GM18861 (cell line): ENCODE measurements around the gene GIMAP6.
"Not testable (repeated sequence)": the region's sequence is repeated elsewhere in the genome, so short reads cannot be mapped to it uniquely, and the experiment has no call there.

Experiments used
- ATAC-seq: cut with Tn5 transposase; IDR thresholded peaks from one replicate; pipeline ENCODE4 v1.9.1; 2021; ENCODE audit not compliant: unreplicated experiment

The GIMAP6 gene

DNA sequence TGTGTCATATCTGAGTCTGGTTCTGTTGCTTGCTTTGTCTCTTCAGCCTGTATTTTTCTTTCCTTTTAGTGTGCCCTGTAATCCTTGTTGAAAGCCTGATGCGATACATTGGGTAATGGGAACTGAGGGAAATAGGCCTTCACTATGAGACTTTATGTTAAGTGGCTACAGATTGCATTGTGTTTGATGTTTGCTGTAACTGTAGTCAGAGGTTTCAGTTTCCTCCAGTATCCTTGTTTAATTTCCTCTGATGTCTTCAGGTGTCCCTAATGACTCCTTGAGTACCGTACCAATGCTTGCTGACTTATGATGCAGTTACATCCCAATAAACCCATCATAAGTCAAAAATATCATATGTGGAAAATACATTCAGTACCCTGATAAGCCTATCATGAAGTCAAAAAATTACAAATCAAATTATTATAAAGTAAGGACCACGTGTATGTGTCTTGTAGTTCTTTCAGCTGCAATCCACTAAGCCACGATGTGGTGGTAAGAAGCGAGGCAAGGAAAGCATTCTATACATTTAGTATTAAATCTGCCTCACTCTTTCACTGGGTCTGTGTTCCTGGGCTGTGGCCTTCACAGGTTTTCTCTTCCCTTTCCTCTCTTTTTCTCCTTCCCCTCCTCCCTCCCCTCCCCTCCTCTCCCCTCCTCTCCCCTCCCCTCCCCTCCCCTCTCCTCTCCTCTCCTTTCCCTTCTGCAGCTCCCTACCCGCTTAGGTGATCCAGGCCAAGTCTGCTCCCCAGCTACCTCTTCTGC, 13.3 kb upstream of the GIMAP6 start:
- ATAC-seq: no peak

DNA sequence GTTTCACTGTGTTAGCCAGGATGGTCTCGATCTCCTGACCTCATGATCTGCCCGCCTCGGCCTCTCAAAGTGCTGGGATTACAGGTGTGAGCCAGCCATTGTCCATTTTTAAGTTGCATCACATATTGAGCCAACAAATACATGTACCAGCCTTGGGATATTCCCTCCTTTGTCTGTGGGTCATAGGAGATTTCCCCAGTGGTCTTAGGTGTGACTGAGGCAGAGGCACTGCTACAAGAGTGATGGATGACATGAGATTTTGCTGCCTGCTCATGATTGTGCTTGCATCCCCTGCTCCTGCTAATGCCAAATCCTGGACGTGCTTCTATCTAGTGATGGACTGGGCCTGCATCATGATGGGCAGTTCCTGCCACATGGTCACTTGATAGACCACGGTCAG, 10.7 kb upstream of the GIMAP6 start:
- ATAC-seq: no peak

DNA sequence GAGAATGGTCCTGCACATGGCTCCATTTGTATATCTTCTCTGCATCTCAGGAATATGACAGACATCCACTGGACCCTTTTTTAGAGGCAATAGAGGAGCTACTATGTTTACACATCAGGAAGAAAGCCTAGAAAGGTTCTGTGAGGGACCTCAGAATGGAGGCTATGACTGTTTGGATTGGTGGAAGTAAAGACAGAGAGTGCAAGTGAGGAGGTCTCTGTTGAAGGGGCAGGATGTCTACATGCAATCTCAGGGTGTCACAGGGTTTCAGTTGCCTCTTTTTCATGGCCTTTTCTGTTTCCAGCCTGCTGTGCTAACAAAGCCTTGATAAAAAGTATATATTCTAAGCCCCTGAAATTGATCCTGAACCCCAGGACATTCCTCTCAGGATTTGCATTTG, 9.7 kb upstream of the GIMAP6 start:
- no peak for ATAC-seq

DNA sequence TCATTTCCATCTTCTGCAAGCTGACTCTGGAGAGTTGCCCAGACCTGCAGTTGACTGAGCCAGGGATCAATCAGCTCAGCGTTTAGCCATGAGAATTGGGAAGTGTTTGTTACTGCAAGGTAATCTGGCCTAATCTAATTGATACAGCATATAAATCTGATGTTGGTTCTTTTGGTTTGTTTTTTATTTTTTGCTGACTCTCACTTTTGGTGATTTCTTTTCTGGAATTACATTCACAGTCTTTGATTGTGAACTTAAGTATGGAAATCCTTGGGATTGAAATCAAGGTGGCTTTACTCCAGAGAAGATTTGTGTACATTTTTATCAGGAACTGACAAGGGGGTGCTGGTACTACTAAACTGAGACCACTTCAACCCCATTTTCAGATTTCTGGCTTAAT, 1.7 kb upstream of the GIMAP6 start:
- ATAC-seq: no peak

DNA sequence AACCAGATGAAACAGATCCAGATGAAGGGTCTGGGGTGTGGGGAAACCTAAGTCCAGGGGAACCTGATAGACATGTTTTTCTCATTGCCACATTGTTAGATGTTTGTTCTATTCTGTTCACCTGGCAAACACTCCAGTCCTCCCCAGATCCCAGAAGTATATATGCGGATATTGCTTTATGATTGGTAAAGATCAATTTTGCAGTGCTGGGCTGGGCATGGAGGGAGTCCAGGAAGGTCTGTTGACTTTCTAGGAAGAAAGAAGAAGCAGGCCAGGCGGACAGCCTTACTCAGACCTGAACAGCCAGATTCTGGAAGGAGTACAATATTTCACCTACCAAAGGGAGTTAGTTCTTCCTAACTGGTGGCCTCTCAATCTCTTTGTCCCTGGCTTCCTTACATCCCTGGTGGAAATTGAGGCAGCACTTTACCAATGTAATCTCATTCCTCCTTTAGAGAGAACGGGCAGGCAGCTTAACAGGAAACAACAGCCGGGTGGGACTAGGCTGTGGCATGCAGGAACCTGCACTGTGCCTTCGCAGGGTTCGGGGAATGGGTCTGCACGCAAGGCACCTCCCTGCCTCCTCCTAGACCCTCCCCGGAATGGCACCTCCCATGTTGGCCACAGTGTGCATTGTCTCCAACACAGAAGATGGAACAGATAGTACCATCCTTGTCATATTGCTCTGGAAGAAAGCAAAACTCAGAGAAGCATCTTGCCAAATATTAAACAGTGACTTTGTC, 930 bp downstream of the GIMAP6 start:
- no peak for ATAC-seq

DNA sequence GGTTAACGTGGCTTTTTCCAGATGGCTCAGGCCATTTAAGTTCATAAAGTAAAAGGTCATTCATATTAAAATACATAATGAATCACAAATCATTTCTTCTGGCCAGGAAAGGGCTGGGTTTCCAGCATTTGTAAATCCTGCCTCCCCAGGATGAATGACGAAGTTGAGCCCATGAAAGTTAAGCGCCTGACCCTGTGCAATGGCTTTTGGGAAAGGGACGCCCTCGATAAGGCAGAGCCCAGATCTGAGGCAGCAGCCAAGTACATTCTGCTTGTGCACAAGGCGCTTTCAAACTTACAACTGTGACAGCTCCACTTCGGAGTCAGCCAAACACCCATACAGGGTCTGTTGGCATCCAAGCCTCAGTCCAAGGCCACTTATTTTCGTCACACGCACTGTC, 2.8 kb downstream of the GIMAP6 start:
- no peak for ATAC-seq

DNA sequence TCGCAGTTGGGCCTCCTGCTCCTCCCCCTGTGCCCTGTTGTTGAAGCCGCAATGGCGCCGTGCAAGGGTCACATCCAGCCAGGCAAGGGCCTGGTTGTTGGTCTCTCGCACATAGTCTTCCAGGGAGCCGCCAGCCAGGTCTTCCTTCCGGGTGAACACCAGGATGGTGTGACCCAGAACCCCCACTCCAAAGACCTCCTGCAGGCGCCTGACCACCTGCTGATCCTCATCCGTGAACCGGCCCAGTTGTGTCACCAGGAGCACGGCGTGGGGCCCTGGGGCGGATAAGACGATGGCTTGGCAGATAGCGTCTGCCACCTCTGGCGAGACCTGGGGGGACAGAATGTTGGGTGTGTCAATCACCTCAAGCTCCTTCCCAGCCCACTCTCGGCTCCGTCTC, 4.2 kb downstream of the GIMAP6 start:
- no peak for ATAC-seq

DNA sequence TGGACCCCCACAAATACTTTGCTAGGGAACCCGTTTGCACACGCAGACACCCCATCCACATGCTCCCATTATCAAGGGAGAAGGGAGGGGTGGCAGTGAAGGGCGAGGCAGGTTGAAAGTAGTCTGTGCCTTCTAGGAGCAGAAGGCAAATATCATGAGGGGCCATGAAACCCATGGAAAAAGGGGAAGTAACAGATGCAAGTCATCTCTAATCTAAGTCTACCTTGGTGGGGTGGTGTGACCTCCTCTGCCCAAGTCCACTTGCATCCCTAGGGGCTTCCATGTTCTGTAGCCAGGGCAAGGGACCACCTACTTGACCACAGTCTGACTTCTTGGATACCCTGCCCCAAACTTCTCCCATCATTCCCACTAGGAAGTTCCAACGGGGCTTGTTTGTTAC, 5.5 kb downstream of the GIMAP6 start:
- no peak for ATAC-seq

DNA sequence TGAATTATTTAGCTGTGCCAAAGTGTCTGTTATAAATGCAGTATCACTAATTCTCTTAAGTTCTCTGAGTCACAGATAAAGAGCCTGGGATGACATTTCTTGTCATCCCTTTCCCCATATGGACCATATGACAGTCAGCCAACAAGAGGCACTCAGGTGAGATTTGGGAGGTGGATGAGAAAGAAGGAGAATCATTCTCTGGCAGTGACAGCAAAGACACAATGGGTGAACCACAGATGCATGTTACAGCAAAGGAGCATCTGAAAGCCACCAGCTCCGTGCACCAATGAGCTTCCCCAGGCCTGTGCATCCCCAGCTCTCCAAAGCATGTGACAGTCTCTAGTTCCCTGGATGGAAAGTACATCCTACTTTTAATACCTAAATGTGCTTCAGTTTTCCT, 10.8 kb downstream of the GIMAP6 start:
- ATAC-seq: peak; percentile 20

DNA sequence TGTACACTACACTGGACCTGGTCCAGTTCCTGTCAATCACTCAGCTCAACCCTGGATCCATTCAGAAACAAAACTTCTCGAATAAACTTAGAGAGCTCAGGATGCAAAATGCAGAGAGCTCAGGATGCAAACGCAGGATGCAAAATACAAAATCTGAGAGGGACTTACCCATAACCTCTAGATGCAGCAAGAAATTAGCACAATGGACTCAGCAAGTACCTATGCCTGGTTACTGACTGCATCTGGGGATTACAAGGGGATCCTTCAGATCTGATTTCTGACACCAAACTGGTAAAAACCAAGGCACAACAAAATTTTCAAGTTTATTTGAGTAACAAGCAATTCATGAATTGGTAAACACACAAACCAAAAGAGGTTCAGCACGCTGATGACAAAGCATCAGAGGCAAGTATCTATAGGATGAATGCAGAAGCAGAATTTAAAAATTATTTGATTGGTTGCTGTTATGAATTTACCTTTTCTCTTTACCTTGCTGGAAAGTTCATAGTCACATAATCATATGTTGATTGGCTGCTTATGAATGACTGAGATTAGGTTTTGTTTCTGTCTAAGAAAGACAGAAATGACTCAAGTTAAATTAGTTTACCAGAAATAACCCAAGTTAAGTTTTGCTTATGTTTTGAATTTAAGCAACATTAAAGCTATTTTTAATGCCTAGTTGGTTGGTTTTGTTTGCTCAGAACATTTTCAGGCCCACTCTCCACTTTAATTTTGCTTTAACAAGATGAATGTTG, 11.4 kb downstream of the GIMAP6 start:
- peak; percentile 43 for ATAC-seq

DNA sequence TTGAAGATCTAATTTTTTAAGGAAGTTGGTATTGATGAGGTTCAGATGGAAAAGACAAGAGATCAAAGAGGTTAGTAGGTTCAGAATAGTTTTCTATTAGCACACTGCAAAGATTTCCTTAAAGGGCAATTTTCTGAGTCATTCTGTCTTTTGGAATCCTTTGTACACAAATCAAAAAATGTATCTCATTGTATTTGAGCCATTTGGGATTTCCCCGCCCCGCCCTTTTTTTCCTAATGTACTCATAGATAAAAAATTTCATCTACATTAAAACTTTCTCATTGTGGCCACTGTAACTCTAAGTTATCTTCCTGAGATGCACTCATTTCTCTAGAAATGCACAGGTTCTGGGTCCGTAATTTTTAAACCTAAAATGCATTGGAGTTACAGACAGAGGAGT, 12.1 kb downstream of the GIMAP6 start:
- no peak for ATAC-seq

DNA sequence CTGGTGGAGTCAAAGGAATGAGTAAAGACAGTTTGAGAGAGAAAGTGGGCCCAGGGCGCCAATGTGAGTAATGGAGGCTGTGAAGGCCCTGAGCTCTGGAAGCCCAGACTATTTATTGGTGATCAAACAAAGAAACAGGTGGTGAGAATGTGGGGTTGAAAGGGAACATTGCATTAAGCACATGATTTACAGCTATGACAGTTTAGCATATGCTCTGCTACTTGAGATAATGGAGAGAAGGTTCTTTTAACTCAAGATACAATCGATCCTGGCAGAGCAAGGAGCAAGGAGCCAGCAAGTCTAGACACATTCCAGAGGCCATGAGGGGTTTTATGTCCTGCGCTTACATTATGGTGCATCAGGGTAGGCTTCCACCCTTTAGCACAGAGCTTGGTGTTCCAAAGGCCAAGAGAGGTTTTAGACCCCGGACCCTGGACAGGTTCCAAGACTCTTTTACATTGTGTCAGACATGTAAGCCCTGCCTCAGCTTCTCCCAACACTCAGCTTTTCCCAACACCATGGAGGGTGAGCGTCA, 16.9 kb downstream of the GIMAP6 start:
- not testable (repeated sequence) for ATAC-seq

DNA sequence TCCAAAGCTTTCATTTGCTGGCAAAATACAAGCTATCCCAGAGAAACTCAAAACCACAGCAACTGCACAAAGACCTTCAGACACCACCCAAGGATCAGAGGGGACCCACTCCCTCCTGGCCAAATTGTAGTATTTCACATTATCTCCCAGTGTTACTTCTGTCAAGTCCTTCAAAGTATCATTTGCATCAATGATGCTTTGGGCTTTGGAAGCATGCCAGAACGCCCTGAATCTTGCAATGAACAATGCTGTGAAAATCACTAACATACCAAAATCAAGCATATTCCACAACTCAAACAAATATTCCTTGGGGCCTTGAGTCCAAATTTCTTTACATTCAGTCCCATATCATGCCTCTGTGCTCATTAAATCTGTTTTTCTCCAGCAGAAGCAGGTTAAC, 17.8 kb downstream of the GIMAP6 start:
- ATAC-seq: not testable (repeated sequence)

DNA sequence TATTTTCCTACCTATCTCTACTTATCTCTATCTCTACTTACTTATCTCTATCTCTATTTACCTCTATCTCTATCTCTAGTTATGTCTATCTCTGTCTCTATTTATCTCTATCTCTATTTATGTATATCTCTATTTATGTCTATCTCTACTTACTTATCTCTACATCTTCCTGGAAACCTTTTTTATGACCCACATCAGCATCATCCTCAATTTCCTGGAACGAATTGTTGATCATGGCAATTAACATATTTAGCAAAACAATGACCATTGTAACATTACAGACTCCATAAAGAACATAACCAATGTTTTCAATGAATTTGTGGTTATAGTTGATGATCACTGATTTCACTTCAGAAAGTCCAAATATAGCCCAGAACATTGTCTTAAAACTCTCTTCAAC, 18.3 kb downstream of the GIMAP6 start:
- no peak for ATAC-seq

DNA sequence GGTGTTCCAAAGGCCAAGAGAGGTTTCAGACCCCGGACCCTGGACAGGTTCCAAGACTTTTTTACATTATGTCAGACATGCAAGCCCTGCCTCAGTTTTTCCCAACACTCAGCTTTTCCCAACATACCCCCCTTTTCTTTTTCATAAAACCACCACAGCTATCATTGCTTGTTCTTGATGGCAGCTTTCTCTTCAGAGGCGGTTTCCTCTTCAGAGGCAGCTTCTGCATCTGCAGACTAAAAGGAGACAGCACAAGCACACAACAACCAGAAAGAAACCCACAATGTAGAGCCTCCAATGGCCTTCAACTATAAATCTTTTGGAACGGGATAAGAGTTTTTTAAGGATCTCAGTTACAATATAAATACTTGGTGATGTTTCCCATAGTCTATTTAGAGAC, 19.3 kb downstream of the GIMAP6 start:
- ATAC-seq: no peak

DNA sequence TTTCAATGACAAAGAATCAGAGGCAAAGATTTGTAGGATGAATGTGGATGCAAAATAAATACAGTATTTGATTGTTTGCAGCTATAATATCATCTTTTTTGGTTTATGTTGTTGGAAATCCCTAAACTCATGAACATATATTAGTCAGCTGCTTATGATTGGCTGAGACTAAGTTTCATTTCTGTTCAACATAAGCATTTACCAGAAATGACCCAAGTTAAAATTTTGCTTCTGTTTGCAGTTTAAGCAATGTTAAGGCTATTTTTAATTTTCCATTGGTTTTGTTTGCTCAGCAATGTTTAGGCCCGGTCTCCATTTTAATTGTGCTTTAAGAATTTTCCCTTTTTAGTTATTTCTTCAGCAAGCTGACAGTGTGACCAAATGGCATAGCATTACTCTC, 22.0 kb downstream of the GIMAP6 start:
- no peak for ATAC-seq

DNA sequence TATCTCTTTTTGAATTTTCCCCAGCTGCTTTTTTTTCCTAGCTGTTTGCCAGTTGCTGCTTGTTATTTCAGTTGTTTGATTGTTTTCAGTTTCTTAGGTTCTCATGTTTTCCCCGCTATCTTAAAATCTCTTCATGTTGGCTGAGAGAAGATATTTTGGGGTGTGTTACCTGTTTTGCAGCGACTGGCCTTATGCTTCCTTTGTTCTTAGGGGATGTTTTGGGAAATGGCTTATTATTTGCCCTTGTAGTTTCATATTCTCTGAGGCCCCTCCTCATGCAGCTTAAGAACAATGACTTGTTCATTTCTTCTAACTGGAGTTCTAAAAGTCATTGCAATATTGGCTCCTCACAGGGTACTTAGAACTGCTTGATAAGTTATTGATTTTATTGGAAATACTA, 28.6 kb downstream of the GIMAP6 start:
- not testable (repeated sequence) for ATAC-seq

DNA sequence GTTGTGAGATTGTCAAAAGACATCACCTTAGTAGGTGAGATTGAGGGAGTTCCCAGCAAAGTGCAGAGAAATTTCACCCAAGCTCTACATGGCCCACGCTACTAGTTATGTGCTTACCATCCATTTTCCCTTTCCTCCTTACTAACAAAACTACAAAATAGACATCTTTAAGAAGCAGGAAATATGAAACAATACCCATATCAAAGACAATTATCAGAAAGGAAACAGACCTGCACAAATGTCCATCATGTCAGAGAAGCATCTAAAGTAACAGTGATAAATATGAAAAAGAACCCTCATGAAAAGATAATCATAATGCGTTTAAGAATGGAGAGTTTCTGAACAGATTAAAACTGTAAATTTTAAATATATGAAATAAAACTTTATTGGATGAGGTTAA, 36.8 kb downstream of the GIMAP6 start:
- no peak for ATAC-seq

DNA sequence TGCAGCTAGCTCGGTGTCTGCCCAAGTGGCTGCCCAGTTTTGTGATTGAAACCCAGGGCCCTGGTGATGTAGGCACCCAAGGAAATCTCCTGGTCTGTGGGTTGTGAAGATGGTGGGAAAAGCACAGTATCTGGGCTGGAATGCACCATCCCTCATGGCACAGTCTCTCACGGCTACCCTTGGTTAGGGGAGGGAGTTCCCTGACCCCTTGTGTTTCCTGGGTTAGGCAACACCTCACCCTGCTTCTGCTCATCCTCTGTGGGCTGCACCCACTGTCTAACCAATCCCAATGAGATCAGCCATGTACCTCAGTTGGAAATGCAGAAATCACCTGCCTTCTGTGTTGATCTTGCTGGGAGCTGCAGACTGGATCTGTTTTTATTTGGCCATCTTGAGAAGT, 37.4 kb downstream of the GIMAP6 start:
- ATAC-seq: no peak

DNA sequence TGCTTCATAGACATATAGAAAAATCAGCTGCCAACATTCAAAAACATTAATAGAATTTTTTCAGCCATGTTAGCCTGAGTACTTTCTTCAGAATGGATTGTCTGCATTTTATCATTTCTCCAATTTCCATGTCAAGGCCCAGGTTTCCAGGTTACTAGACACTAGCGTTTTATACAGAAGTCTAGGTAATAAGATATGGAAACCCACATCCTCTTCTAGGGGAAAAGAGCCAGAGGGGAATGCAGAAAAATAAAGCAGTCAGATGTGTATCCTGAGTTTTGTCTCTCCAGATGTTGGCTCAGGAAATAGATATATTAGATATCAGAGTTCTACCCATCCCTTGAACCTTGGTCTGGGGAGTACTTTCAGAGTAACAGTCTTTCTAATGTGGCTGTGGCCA, 44.6 kb downstream of the GIMAP6 start:
- ATAC-seq: no peak

DNA sequence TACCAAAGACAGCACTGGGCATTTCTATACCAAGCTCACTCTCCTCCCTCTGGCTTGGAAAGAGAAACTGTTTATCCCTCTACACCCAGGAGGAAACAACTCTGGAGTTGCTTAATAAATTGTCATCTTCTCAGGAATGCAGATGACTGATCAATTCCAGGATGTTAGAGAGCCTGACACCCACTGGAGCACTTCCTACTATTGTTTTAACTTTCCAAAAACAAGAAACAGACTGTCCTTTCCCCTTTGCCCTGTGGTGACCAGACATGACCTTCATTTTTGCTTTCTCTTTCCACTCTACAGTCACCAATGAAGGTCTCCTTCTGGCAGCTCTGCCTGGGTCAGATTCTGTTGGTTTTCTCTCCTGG, 45.4 kb downstream of the GIMAP6 start:
- ATAC-seq: no peak
